CD14-positive monocyte (primary cell): ENCODE results near the gene PLS3. TPM values are rescaled to one million over a fixed set of nuclear protein-coding genes. Genes with fewer than 3 reads are reported as not detected.

Experiments
- DNase-seq, 3 donors: peaks; one replicate each; pipeline ENCODE4 v3.0.0-alpha.2; 2011 to 2022
- H2AFZ ChIP-seq: 2 replicates; pipeline ENCODE4 v1.6.0; 2012; ENCODE audit warnings: mild to moderate bottlenecking, low read depth, low read length, inconsistent platforms; ENCODE audit not compliant: insufficient read depth, poor library complexity, severe bottlenecking
- H3K27ac ChIP-seq, 2 donors: 1 replicate in 1 of 2; 2 replicates in 1 of 2; pipeline ENCODE4 v1.5.1; 2012 to 2013; ENCODE audit warnings: low read length in 2 of 2, control low read depth in 1 of 2, inconsistent platforms in 1 of 2, low read depth in 1 of 2, mild to moderate bottlenecking in 1 of 2
- H3K27me3 ChIP-seq, 2 donors: one replicate each; pipeline versions ENCODE4 v1.6.0 to v1.6.1; 2011 to 2013; ENCODE audit warnings: low read length in 2 of 2; ENCODE audit not compliant: control insufficient read depth in 2 of 2, insufficient read depth in 2 of 2
- H3K36me3 ChIP-seq, 2 donors: replicated peaks in 1 of 2; 1 replicate in 1 of 2; 2 replicates in 1 of 2; pipeline versions ENCODE4 v1.5.1 to v1.6.1; 2012 to 2013; ENCODE audit warnings: low read length in 2 of 2, control low read depth in 1 of 2, inconsistent platforms in 1 of 2, mild to moderate bottlenecking in 1 of 2; ENCODE audit not compliant: insufficient read depth in 2 of 2, control insufficient read depth in 1 of 2
- H3K4me1 ChIP-seq, 2 donors: 1 replicate in 1 of 2; 2 replicates in 1 of 2; pipeline versions ENCODE4 v1.5.1 to v1.6.1; 2012 to 2013; ENCODE audit warnings: low read length in 2 of 2, control low read depth in 1 of 2, inconsistent platforms in 1 of 2, mild to moderate bottlenecking in 1 of 2, moderate library complexity in 1 of 2; ENCODE audit not compliant: insufficient read depth in 2 of 2, control insufficient read depth in 1 of 2
- H3K4me2 ChIP-seq: replicated peaks from 2 replicates; pipeline ENCODE3; 2012; ENCODE audit warnings: low read length, moderate library complexity, mild to moderate bottlenecking; ENCODE audit not compliant: poor library complexity, severe bottlenecking; ENCODE audit errors: extremely low read depth
- H3K4me3 ChIP-seq, 3 experiments: fragments of 200-600 bp in 1 of 3; sonication (generic) in 1 of 3; replicated peaks in 1 of 3; 1 replicate in 2 of 3; 2 replicates in 1 of 3; pipeline ENCODE4 v1.5.1; 2011 to 2013; ENCODE audit warnings: low read length in 3 of 3, mild to moderate bottlenecking in 3 of 3, control low read depth in 2 of 3, low read depth in 2 of 3, inconsistent platforms in 1 of 3, moderate library complexity in 1 of 3
- H3K79me2 ChIP-seq: 2 replicates; pipeline ENCODE4 v1.6.0; 2012; ENCODE audit warnings: mild to moderate bottlenecking, control low read depth, inconsistent platforms, low read length, moderate library complexity; ENCODE audit not compliant: insufficient read depth
- H3K9ac ChIP-seq: 2 replicates; pipeline ENCODE4 v1.6.0; 2017; ENCODE audit warnings: low read length, mild to moderate bottlenecking; ENCODE audit not compliant: insufficient read depth, poor library complexity, severe bottlenecking
- H3K9me3 ChIP-seq, 2 donors: replicated peaks in 1 of 2; 1 replicate in 1 of 2; 2 replicates in 1 of 2; pipeline versions ENCODE4 v1.5.1 to v1.6.1; 2012 to 2013; ENCODE audit warnings: low read length in 2 of 2, control low read depth in 1 of 2; ENCODE audit not compliant: control insufficient read depth in 1 of 2, insufficient read depth in 1 of 2
- H4K20me1 ChIP-seq: 2 replicates; pipeline ENCODE4 v1.6.0; 2012; ENCODE audit warnings: mild to moderate bottlenecking, low read length, control low read depth, moderate library complexity; ENCODE audit not compliant: insufficient read depth
- H3K27ac Mint-ChIP-seq, 7 donors: one replicate each; pipeline ENCODE4 v1.8.0; 2020; ENCODE audit warnings: mild to moderate bottlenecking in 7 of 7, mixed read lengths in 7 of 7, moderate library complexity in 6 of 7, inconsistent platforms in 2 of 7
- H3K27me3 Mint-ChIP-seq, 3 donors: one replicate each; pipeline ENCODE4 v1.8.0; 2021 to 2022; ENCODE audit warnings: low read depth in 3 of 3, mild to moderate bottlenecking in 3 of 3, mixed read lengths in 3 of 3, moderate library complexity in 3 of 3, inconsistent platforms in 1 of 3
- H3K36me3 Mint-ChIP-seq, 2 donors: one replicate each; pipeline ENCODE4 v1.8.0; 2020; ENCODE audit warnings: mixed read lengths in 2 of 2, inconsistent platforms in 1 of 2, mild to moderate bottlenecking in 1 of 2
- H3K4me1 Mint-ChIP-seq: one replicate; pipeline ENCODE4 v1.8.0; 2020; ENCODE audit warnings: mild to moderate bottlenecking, mixed read lengths
- H3K4me3 Mint-ChIP-seq, 2 donors: one replicate each; pipeline ENCODE4 v1.8.0; 2020; ENCODE audit warnings: mild to moderate bottlenecking in 2 of 2, mixed read lengths in 2 of 2, moderate library complexity in 1 of 2
- H3K9me3 Mint-ChIP-seq, 7 donors: one replicate each; pipeline ENCODE4 v1.8.0; 2020 to 2022; ENCODE audit warnings: mixed read lengths in 7 of 7, mild to moderate bottlenecking in 6 of 7, moderate library complexity in 6 of 7, inconsistent platforms in 2 of 7
- WGBS: methylation state at CpG from one replicate; pipeline ENCODE4 v1.1.5; 2013; ENCODE audit warnings: missing lambda C conversion rate; ENCODE audit not compliant: insufficient coverage; 5-methylcytosine and 5-hydroxymethylcytosine counted together
- intact Hi-C, 2 donors: fragments of 100-400 bp; cut with micrococcal nuclease; formaldehyde crosslinking; loops; one replicate each; pipeline versions ENCODE4 v1.15.0 to v1.15.1; 2023
- polyA plus RNA-seq, 3 donors: library from polyadenylated mRNA; depleted of rRNA in 1 of 3; unstranded in 2 of 3; stranded (reverse) in 1 of 3; fragments of 300-500 nt in 2 of 3; fragments of >200 nt in 1 of 3; fragmentation: Illumina TruSeq in 2 of 3; gene quantifications; 1 replicate in 2 of 3; 2 replicates in 1 of 3; pipeline ENCODE4 v1.2.3, GENCODE V29; 2012 to 2021
- TF ChIP-seq, protein P1 (sequence below): fragments of 200-600 bp; IDR thresholded peaks from one replicate; pipeline ENCODE4 v1.8.0; 2022; ENCODE audit warnings: antibody characterized with exemption, mild to moderate bottlenecking

PLS3 gene
- polyA plus RNA-seq, 3 donors, result 0.16 TPM; not detected in 2

DNA sequence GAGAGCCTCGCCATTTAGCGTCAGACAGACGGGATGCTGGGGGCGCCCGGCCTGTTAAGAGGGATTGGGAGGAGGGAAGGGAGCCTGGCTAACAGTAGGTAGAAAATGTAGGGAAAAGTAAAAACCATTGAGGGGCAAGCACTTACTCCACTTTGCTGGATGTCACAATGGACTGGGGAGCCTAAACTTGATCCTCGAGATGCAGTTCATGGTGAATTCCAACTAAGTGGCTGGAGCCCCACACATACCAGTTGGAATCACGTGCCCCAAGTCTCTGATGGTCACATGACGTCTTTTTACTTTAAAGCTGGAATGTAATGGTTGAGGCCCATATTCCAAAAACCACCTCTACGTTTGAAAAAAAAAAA is 1.5 kb downstream of the PLS3 start:
- Histone ChIP-seq H4K20me1 (no peaks in the 10 kb centered on the region), H2AFZ (no peak overlapping the region), H3K4me2 (no peak overlapping the region), H3K27me3 (peaks cover 40 to 48% of the 10 kb centered on the region in 2 donors), H3K36me3 (no peaks in the 10 kb centered on the region), H3K79me2 (no peaks in the 10 kb centered on the region), H3K27ac (no peak overlapping the region), H3K4me3 (no peak overlapping the region), H3K9ac (no peak overlapping the region), H3K9me3 (peaks cover 0 to 23% of the 10 kb centered on the region in 2 donors), H3K4me1 (peaks cover 0 to 10% of the 10 kb centered on the region in 2 donors)
- no peak for DNase-seq
- WGBS, result 25% methylated on average over 6 of the region's 9 CpGs
- Mint-ChIP-seq H3K27me3 (peaks cover 26 to 51% (median 36%) of the 10 kb centered on the region in 3 donors), H3K4me3 (peak overlapping the region in 1 of 2 donors; percentile 89), H3K27ac (no peak overlapping the region), H3K4me1 (peaks cover 21% of the 10 kb centered on the region), H3K9me3 (peaks cover 0 to 13% (median 4%) of the 10 kb centered on the region in 7 donors), H3K36me3 (no peaks in the 10 kb centered on the region)
- TF ChIP-seq, protein P1, sequence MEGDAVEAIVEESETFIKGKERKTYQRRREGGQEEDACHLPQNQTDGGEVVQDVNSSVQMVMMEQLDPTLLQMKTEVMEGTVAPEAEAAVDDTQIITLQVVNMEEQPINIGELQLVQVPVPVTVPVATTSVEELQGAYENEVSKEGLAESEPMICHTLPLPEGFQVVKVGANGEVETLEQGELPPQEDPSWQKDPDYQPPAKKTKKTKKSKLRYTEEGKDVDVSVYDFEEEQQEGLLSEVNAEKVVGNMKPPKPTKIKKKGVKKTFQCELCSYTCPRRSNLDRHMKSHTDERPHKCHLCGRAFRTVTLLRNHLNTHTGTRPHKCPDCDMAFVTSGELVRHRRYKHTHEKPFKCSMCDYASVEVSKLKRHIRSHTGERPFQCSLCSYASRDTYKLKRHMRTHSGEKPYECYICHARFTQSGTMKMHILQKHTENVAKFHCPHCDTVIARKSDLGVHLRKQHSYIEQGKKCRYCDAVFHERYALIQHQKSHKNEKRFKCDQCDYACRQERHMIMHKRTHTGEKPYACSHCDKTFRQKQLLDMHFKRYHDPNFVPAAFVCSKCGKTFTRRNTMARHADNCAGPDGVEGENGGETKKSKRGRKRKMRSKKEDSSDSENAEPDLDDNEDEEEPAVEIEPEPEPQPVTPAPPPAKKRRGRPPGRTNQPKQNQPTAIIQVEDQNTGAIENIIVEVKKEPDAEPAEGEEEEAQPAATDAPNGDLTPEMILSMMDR, result no peak
- intact Hi-C loops, result no loop called here

DNA sequence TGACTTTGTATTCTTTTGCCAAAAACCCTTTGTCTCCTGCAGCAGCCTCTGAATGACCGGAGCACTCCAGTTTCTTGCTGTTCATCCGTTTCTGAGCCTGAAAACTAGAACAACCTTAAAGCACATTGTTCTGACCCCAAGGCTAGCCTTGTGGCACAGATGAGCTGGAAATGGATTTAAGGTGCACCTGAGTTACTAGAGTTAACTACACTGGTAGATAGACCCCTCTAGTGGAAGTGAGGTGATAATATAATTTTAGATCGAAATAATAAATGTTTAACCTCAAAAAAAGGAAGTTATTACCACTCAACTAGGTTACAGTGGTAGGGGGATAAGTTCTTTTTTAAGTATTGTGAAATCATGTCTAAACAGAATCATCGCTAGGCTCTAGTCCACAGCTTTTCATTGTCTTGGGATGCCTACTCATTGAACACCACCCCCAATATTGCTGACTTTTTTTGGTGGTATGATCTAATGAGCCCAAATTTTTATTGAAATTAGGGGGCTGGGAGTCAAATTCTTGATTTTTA is 2.7 kb downstream of the PLS3 start:
- DNase-seq, result no peak
- Histone ChIP-seq H4K20me1 (no peaks in the 10 kb centered on the region), H2AFZ (no peak overlapping the region), H3K4me1 (peaks cover 0 to 10% of the 10 kb centered on the region in 2 donors), H3K9ac (no peak overlapping the region), H3K79me2 (no peaks in the 10 kb centered on the region), H3K27me3 (peaks cover 40 to 45% of the 10 kb centered on the region in 2 donors), H3K27ac (no peak overlapping the region), H3K36me3 (no peaks in the 10 kb centered on the region), H3K4me3 (no peak overlapping the region), H3K9me3 (peaks cover 0 to 23% of the 10 kb centered on the region in 2 donors), H3K4me2 (no peak overlapping the region)
- Mint-ChIP-seq H3K36me3 (no peaks in the 10 kb centered on the region), H3K27ac (no peak overlapping the region), H3K9me3 (peaks cover 0 to 13% (median 4%) of the 10 kb centered on the region in 7 donors), H3K27me3 (peaks cover 26 to 44% (median 35%) of the 10 kb centered on the region in 3 donors), H3K4me3 (no peak overlapping the region), H3K4me1 (peaks cover 21% of the 10 kb centered on the region)
- TF ChIP-seq, protein P1, result no peak
- intact Hi-C loops, result no loop called here
- WGBS, result no CpG with 5 or more reads among the region's 4 CpGs
